ENCODE data around the gene TAF8.

The TAF8 gene

GRCh38 chr6:42095776-42096541 is 45.6 kb downstream of the TAF8 start:
- DNase-seq (ENCODE audit: low read depth in 2 of 2), result no peak

- no peak for DNase-seq (ENCODE audit: low read depth in 2 of 2)
Measured at GRCh38 chr6:42099340-42100028, 49.2 kb downstream of the TAF8 start.

GRCh38 chr6:42100029-42100901 is 49.9 kb downstream of the TAF8 start:
- no peak for DNase-seq (ENCODE audit: low read depth in 2 of 2)

GRCh38 chr6:42101186-42101657 is 50.9 kb downstream of the TAF8 start:
- DNase-seq (ENCODE audit: low read depth in 2 of 2), result no peak

GRCh38 chr6:42103216-42103615 is 52.9 kb downstream of the TAF8 start:
- no peak for DNase-seq (ENCODE audit: low read depth in 2 of 2)

- DNase-seq (ENCODE audit: low read depth in 2 of 2), result no peak
Measured at GRCh38 chr6:42103753-42104094, 53.4 kb downstream of the TAF8 start.

- peak; percentile 57 to 71 for DNase-seq (ENCODE audit: low read depth in 2 of 2)
Measured at GRCh38 chr6:42104095-42104803, 53.9 kb downstream of the TAF8 start.

- peak in 1 of 2 donors; percentile 10 for DNase-seq (ENCODE audit: low read depth in 2 of 2)
Measured at GRCh38 chr6:42104804-42105125, 54.4 kb downstream of the TAF8 start.

GRCh38 chr6:42105156-42105648 is 54.9 kb downstream of the TAF8 start:
- DNase-seq (ENCODE audit: low read depth in 2 of 2), result no peak

- no peak for DNase-seq (ENCODE audit: low read depth in 2 of 2)
Measured at GRCh38 chr6:42105709-42106108, 55.4 kb downstream of the TAF8 start.

- DNase-seq (ENCODE audit: low read depth in 2 of 2), result no peak
Measured at GRCh38 chr6:42106112-42107023, 56.0 kb downstream of the TAF8 start.

GRCh38 chr6:42108071-42108470 is 57.7 kb downstream of the TAF8 start:
- no peak for DNase-seq (ENCODE audit: low read depth in 2 of 2)

- DNase-seq (ENCODE audit: low read depth in 2 of 2), result no peak
Measured at GRCh38 chr6:42110683-42111082, 60.4 kb downstream of the TAF8 start.

GRCh38 chr6:42112351-42112750 is 62.0 kb downstream of the TAF8 start:
- DNase-seq (ENCODE audit: low read depth in 2 of 2), result no peak

GRCh38 chr6:42113936-42114636 is 63.8 kb downstream of the TAF8 start:
- DNase-seq (ENCODE audit: low read depth in 2 of 2), result no peak

- no peak for DNase-seq (ENCODE audit: low read depth in 2 of 2)
Measured at GRCh38 chr6:42117843-42118161, 67.5 kb downstream of the TAF8 start.

GRCh38 chr6:42118162-42119001 is 68.1 kb downstream of the TAF8 start:
- no peak for DNase-seq (ENCODE audit: low read depth in 2 of 2)

GRCh38 chr6:42120895-42121865 is 70.9 kb downstream of the TAF8 start:
- no peak for DNase-seq (ENCODE audit: low read depth in 2 of 2)
